Stimulated activated CD8-positive, alpha-beta memory T cell treated with anti-CD3 and anti-CD28 coated beads, Interleukin-7, amount 100 ng/mL, for 4 hours (primary cell): ENCODE results near the gene CYP21A2.
A peak's percentile ranks its signal among the peaks of the same experiment; 100 is the strongest.
"Not testable (repeated sequence)": the region's sequence is repeated elsewhere in the genome, so short reads cannot be mapped to it uniquely, and the experiment has no call there.

Source experiments
- DNase-seq, 2 donors: peaks; one replicate each; pipeline ENCODE4 v3.0.0-alpha.2; 2020; ENCODE audit warnings: low read depth in 2 of 2

Gene CYP21A2

DNA sequence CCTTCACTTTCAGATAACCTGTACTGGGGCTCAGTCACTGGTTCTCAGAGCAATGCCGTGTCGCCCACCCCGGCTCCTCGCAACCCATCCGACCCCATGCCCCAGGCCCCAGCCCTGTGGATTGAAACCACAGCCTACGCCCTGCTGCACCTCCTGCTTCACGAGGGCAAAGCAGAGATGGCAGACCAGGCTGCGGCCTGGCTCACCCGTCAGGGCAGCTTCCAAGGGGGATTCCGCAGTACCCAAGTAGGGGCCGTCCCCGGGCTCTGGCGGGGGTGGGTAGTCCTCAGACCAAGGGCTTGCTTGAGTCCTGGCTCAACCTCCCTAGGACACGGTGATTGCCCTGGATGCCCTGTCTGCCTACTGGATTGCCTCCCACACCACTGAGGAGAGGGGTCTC lies 8.7 kb upstream of the CYP21A2 start:
- not testable (repeated sequence) for DNase-seq

DNA sequence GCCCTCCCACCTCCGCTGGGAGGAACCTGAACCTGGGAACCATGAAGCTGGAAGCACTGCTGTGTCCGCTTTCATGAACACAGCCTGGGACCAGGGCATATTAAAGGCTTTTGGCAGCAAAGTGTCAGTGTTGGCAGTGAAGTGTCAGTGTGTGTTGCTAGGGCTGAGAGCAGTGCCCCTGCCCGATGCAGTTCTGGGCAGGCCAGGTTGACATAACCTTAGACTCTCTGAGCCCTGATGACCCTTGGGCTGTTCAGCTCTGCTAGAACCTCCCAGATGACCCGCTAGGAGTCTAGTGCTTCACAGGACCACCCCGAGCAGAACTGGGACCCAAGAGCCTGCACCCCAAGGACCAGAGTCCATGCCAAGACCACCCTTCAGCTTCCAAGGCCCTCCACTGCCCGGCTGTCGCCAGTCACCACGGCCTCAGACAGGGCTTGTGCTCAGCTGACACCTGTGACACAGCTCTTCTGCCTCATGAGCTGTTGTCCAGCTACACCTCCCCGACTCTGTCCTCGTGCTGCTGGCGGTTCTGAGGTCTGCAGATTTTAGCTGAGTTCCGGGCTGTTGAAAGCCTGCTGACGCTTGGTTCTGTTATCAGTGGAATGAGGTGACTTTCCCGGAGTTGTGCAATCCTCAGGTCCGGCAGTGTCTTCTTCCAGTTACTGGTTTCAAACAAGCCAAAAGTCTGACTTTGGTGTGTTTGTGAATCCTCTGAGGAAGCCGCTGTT lies 2.8 kb upstream of the CYP21A2 start:
- DNase-seq = not testable (repeated sequence)

GRCh38 chr6:32037136-32037535 lies 1.1 kb upstream of the CYP21A2 start:
- not testable (repeated sequence) for DNase-seq

GRCh38 chr6:32038878-32039277 lies 663 bp downstream of the CYP21A2 start:
- not testable (repeated sequence) for DNase-seq

- DNase-seq = not testable (repeated sequence)
Measured at GRCh38 chr6:32039321-32040274, 1.4 kb downstream of the CYP21A2 start.

DNA sequence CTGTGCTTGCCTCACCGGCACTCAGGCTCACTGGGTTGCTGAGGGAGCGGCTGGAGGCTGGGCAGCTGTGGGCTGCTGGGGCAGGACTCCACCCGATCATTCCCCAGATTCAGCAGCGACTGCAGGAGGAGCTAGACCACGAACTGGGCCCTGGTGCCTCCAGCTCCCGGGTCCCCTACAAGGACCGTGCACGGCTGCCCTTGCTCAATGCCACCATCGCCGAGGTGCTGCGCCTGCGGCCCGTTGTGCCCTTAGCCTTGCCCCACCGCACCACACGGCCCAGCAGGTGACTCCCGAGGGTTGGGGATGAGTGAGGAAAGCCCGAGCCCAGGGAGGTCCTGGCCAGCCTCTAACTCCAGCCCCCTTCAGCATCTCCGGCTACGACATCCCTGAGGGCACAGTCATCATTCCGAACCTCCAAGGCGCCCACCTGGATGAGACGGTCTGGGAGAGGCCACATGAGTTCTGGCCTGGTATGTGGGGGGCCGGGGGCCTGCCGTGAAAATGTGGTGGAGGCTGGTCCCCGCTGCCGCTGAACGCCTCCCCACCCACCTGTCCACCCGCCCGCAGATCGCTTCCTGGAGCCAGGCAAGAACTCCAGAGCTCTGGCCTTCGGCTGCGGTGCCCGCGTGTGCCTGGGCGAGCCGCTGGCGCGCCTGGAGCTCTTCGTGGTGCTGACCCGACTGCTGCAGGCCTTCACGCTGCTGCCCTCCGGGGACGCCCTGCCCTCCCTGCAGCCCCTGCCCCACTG lies 2.3 kb downstream of the CYP21A2 start:
- DNase-seq = not testable (repeated sequence)

DNA sequence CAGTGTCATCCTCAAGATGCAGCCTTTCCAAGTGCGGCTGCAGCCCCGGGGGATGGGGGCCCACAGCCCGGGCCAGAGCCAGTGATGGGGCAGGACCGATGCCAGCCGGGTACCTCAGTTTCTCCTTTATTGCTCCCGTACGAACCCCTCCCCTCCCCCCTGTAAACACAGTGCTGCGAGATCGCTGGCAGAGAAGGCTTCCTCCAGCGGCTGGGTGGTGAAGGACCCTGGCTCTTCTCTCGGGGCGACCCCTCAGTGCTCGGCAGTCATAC lies 2.8 kb downstream of the CYP21A2 start:
- DNase-seq = not testable (repeated sequence)

DNA sequence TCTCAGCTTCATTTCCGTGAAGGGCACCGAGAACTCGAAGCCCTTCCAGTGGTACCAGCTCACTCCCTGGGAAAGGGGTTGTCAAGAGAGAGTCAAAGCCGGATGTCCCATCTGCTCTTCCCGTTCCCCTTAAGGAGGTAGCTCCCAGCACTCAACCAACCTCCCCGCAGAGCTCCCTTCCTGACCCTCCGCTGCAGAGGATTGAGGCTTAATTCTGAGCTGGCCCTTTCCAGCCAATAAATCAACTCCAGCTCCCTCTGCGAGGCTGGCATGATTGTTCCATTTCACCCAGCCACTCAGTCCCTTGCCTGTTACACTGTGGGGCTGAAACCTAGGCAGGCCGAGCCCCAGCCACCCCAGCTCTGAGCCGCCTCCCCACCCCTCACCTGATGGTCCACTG lies 3.2 kb downstream of the CYP21A2 start:
- not testable (repeated sequence) for DNase-seq

GRCh38 chr6:32042276-32042675 lies 4.1 kb downstream of the CYP21A2 start:
- not testable (repeated sequence) for DNase-seq

GRCh38 chr6:32043589-32044380 lies 5.6 kb downstream of the CYP21A2 start:
- not testable (repeated sequence) for DNase-seq

- not testable (repeated sequence) for DNase-seq
Measured at GRCh38 chr6:32044916-32045315, 6.7 kb downstream of the CYP21A2 start.

- DNase-seq = no peak
Measured at GRCh38 chr6:32045811-32046449, 7.7 kb downstream of the CYP21A2 start.

GRCh38 chr6:32046450-32047083 lies 8.4 kb downstream of the CYP21A2 start:
- DNase-seq = no peak

DNA sequence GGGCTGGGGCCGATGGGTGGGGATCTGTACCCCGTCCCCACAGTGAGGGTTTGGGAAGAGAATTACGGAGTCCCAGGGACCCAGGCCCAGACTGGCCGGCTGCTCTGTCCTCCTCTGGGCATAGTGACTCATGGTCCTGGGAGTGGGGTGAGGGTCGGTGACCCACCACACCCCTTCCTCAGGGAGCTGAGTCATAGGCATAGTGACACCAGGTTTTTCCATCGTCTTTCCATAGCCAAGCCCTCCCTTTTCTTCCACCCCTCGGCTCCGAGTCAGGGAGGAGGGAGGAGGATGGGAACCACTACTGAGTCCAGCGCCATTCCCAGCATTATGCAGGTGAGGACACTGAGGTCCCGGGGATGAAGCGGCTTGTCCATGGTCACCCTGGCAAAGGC lies 8.9 kb downstream of the CYP21A2 start:
- no peak for DNase-seq

DNA sequence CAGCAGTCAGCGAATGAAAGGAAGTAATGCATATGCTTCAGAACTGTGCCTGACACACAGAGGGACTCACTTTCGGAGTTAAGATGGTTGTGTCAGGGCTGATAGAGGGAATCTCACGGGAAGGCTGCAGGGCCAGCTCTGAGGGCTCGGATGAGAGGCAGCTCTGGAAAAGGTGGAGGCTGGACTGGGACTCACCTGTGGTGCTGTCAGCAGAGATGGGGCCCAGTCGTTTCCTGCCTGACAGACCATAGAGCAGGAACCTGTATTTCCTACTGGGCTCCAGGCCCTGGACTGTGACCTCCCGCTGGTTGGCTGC lies 9.3 kb downstream of the CYP21A2 start:
- no peak for DNase-seq

DNA sequence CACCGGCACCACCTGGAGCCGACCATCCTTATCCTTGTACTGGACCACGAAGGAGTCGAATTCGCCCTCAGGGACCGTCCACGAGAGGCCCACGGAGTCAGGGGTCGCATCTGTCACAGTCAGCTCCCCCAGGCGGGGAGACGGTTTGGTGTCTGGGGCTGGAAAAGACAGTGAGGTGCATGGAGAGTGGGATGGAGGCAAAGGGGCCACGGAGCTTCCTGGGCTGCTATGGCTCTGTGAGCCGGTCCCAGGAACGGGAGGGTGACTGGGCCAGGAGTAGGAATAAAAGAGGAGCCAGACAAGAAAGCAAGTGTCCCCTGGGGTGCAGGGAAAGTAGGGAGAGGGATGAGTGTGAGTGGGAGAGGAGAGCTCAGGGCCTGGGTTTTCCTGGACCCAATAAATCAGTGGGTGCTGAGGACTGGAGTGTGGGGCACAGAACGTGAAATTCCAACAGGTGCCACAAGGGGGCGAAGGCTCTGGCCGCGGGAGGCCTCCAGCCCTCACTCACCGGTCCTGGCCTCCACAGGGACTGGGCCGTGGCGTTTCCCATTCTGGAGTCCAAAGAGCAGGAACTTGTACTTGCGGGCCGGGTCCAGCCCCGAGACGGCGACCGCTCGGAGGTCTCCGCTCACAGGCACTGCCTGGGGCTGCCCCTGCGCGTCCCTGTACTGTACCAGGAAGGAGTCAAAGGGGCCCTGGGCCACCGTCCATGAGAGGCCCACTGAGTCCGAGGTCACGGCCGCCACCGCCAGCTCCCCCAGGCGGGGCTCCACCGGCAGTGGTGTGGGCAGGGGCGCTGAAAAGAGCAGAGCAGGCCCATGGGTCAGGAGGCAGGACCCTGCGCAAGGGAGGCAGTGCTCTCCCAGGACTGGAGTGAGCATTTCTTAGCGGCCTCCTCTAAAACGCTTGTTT lies 9.9 kb downstream of the CYP21A2 start:
- peak; percentile 21 to 44 for DNase-seq

DNA sequence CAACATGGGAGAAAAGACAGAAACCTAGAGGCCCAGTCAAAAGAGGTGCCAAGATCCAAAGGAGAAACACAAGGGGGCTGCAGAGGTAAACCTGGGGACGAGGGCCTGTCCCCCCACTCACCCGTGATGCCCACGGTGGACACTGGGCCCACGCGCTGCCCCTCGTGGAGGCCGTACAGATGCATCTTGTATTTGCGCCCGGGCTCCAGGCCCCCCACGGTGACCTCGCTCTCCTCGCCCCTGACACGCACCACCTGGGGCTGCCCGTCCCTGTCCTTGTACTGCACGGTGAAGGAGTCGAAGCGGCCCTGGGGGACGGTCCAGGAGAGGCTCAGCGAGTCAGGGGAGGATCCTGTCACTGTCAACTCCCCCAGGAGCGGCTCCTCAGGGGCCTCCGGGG lies 10.9 kb downstream of the CYP21A2 start:
- not testable (repeated sequence) for DNase-seq

DNA sequence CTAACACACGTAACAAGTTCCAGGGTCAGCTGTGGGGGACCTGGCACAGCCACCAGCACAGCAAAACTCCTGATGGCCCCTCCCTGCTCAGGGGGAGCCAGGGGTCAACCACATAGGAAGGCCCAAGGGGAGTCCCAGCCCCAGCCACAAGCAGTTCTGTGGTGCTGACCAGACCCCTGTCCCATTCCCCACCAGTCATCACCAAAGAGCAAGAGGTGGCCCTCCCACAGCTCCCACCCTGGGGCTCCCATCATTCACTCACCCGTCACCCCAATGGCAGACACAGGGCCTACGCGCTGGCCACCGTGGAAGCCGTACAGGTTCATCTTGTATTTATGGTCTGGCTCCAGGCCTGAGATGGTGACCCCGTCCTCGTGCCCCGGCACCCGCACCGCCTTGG lies 11.5 kb downstream of the CYP21A2 start:
- not testable (repeated sequence) for DNase-seq

DNA sequence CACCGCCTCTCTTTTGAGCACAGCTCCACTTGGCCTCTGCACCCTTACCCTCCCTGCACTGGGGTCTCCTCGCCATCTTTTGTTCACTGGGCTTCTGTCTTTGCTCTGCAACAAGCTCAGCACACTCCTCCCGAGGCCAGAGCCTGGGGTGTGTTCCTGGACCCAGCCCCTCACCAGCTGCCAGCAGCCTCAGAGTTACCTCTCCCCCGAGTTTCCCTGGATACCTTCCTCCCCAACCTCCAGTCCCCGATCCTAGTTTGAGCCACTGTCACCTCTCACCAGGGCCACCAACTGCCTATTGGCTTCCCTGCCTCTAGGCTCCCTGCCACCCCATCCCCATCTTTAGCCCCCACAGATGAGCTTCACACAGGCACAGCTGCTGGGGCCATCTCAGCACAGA lies 12.3 kb downstream of the CYP21A2 start:
- DNase-seq = no peak

GRCh38 chr6:32052626-32053025 lies 14.4 kb downstream of the CYP21A2 start:
- not testable (repeated sequence) for DNase-seq
